GM06990 (cell line): ENCODE measurements around the gene CLSTN1.

ENCODE experiments used
- DNase-seq: peaks from one replicate; pipeline ENCODE4 v3.0.0-alpha.2; 2011; ENCODE audit not compliant: insufficient read length; ENCODE audit errors: extremely low read depth
- H3K27me3 ChIP-seq: replicated peaks from 2 replicates; pipeline ENCODE4 v1.6.0; 2011; ENCODE audit warnings: low read length; ENCODE audit not compliant: control insufficient read depth, insufficient read depth
- H3K36me3 ChIP-seq: 2 replicates; pipeline ENCODE4 v1.5.1; 2011; ENCODE audit warnings: low read length; ENCODE audit not compliant: control insufficient read depth, insufficient read depth
- H3K4me3 ChIP-seq: replicated peaks from 2 replicates; pipeline ENCODE4 v1.5.1; 2011; ENCODE audit warnings: low read depth, mild to moderate bottlenecking, control low read depth, low read length
- TF ChIP-seq, protein P1 (sequence below): IDR thresholded peaks from 2 replicates; pipeline ENCODE4 v1.5.1; 2011; ENCODE audit warnings: low read length, control low read depth, mild to moderate bottlenecking, inconsistent platforms; ENCODE audit not compliant: insufficient read depth, poor library complexity, severe bottlenecking

Gene CLSTN1

GRCh38 chr1:9744106-9744799 is 79.5 kb downstream of the CLSTN1 start:
- H3K36me3 ChIP-seq = peaks cover 21% of the 10 kb centered on the region
- no peaks in the 10 kb centered on the region for H3K27me3 ChIP-seq
- DNase-seq = no peak
- TF ChIP-seq, protein P1, sequence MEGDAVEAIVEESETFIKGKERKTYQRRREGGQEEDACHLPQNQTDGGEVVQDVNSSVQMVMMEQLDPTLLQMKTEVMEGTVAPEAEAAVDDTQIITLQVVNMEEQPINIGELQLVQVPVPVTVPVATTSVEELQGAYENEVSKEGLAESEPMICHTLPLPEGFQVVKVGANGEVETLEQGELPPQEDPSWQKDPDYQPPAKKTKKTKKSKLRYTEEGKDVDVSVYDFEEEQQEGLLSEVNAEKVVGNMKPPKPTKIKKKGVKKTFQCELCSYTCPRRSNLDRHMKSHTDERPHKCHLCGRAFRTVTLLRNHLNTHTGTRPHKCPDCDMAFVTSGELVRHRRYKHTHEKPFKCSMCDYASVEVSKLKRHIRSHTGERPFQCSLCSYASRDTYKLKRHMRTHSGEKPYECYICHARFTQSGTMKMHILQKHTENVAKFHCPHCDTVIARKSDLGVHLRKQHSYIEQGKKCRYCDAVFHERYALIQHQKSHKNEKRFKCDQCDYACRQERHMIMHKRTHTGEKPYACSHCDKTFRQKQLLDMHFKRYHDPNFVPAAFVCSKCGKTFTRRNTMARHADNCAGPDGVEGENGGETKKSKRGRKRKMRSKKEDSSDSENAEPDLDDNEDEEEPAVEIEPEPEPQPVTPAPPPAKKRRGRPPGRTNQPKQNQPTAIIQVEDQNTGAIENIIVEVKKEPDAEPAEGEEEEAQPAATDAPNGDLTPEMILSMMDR = no peak
- no peak overlapping the region for H3K4me3 ChIP-seq

DNA sequence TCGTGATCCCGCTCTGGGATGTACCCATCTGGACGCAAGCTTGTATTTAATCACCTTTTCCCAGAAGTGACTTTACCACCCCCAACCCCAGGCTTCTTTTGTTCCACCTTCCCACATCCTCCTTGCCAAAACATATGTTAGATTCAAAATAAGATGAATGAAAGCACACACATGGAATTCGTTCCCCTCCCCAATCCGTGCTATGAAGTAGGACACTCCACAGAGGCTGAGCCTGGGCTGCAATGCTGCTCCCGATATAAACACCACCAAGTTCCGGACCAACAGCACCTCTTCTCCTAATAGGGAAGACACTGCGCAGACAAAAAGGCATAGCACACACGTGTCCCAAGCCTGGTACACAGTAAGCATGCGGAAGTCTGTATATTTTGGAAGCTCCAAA is 86.1 kb downstream of the CLSTN1 start:
- H3K36me3 ChIP-seq = peaks cover 48% of the 10 kb centered on the region
- DNase-seq = no peak
- no peak overlapping the region for H3K4me3 ChIP-seq
- TF ChIP-seq, protein P1 = no peak
- no peaks in the 10 kb centered on the region for H3K27me3 ChIP-seq

DNA sequence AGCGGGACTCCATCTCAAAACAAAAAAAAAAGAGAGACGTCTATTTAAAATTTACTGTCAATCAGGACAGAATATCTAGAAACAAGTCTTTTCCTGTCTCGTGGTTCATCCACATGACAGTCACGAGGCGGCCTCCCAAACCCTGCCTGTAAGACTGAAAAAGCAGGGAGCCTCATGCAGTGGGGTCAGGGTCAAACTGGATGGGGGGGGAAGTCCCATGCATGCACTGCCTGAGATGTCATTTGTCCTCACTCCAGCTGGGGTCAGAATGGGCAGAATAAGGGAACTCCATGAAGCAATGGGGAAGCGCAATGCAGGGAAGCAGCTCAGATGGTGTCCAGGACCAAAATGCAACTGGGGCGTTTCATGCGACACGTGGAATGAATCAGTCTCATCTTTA is 86.7 kb downstream of the CLSTN1 start:
- no peaks in the 10 kb centered on the region for H3K27me3 ChIP-seq
- H3K4me3 ChIP-seq = no peak overlapping the region
- TF ChIP-seq, protein P1 = no peak
- no peak for DNase-seq
- H3K36me3 ChIP-seq = peaks cover 52% of the 10 kb centered on the region

- Histone ChIP-seq H3K4me3 (no peak overlapping the region), H3K27me3 (no peaks in the 10 kb centered on the region), H3K36me3 (peaks cover 55% of the 10 kb centered on the region)
- TF ChIP-seq, protein P1 = no peak
- no peak for DNase-seq
These were observed 87.5 kb downstream of the CLSTN1 start for GRCh38 chr1:9736241-9736640.

DNA sequence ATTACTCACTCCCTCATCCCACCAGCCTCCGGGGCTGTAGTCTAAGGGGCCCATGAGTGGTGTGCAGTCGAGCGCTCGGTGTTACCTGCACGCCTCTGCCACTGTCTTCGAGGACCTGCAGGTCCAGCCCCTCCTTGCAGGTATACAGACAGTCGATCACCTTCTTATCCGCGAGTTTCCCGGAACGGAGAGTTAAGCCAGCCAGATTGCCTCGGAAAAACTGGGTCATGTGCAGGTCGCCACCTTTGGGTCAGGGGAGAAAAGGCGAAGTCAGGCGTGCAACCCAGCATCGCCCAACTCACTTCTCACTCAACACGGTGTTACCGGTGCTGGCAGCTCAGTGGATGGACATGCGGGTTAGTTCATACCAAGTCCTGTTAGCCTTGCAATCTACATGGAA is 88.0 kb downstream of the CLSTN1 start:
- TF ChIP-seq, protein P1 = no peak
- H3K27me3 ChIP-seq = no peaks in the 10 kb centered on the region
- peaks cover 54% of the 10 kb centered on the region for H3K36me3 ChIP-seq
- DNase-seq = no peak
- no peak overlapping the region for H3K4me3 ChIP-seq
